WTC11 (cell line): ENCODE data around the gene WWOX. TPM values are rescaled to one million over a fixed set of nuclear protein-coding genes. Genes with fewer than 3 reads are reported as not detected.

Experiments used
- ATAC-seq: fragments of 200-7000 bp; cut with Tn5 transposase; 2 replicates; pipeline ENCODE4 v1.10.0; 2021; ENCODE audit warnings: mild to moderate bottlenecking, moderate library complexity
- CTCF ChIA-PET: fragments of 300-600 bp; sonication (Branson Sonifier 250); formaldehyde crosslinking; loops from one replicate; lab custom pipeline; 2021; ENCODE audit warnings: antibody characterized with exemption; lab: Charles Lee
- POLR2A ChIA-PET: fragments of 350-600 bp; sonication (Branson Sonifier 250); formaldehyde crosslinking; loops from one replicate; lab custom pipeline; 2021; ENCODE audit warnings: antibody characterized with exemption; lab: Charles Lee
- DNase-seq: peaks from one replicate; pipeline ENCODE4 v3.0.0; 2021; ENCODE audit warnings: low spot score
- H3K27ac Mint-ChIP-seq: 2 replicates; pipeline ENCODE4 v1.8.0; 2021; ENCODE audit warnings: mixed read lengths
- H3K27me3 Mint-ChIP-seq: 2 replicates; pipeline ENCODE4 v1.8.0; 2021; ENCODE audit warnings: low read depth, mild to moderate bottlenecking, moderate library complexity, mixed read lengths
- H3K36me3 Mint-ChIP-seq: 2 replicates; pipeline ENCODE4 v1.8.0; 2021; ENCODE audit warnings: mixed read lengths
- H3K4me1 Mint-ChIP-seq: 2 replicates; pipeline ENCODE4 v1.8.0; 2022; ENCODE audit warnings: mixed read lengths
- H3K4me3 Mint-ChIP-seq: 2 replicates; pipeline ENCODE4 v1.8.0; 2021; ENCODE audit warnings: mild to moderate bottlenecking, moderate library complexity, mixed read lengths
- H3K9me3 Mint-ChIP-seq: 2 replicates; pipeline ENCODE4 v1.8.0; 2021; ENCODE audit warnings: mixed read lengths
- EMX1 ChIP-seq: fragments of 250-450 bp; sonication (Bioruptor Pico); IDR thresholded peaks from 2 replicates; pipeline ENCODE4 v1.8.0; 2021; ENCODE audit warnings: mild to moderate bottlenecking
- ESRRA ChIP-seq: sonication (generic); formaldehyde crosslinking; IDR thresholded peaks from 2 replicates; pipeline ENCODE4 v1.8.1; 2022; ENCODE audit warnings: mild to moderate bottlenecking, missing genetic modification reagents, borderline replicate concordance
- FOXP1 ChIP-seq: sonication (generic); formaldehyde crosslinking; IDR thresholded peaks from 2 replicates; pipeline ENCODE4 v1.8.0; 2022; ENCODE audit warnings: missing genetic modification reagents, mild to moderate bottlenecking, moderate library complexity, borderline replicate concordance
- GTF2I ChIP-seq: fragments of 250-450 bp; sonication (Bioruptor Pico); conservative IDR thresholded peaks from 2 replicates; pipeline ENCODE4 v1.4.0; 2021; ENCODE audit warnings: mild to moderate bottlenecking
- JUN ChIP-seq: sonication (generic); formaldehyde crosslinking; IDR thresholded peaks from 2 replicates; pipeline ENCODE4 v1.8.0; 2023; ENCODE audit warnings: mild to moderate bottlenecking, missing genetic modification reagents
- KAT7 ChIP-seq: sonication (generic); formaldehyde crosslinking; IDR thresholded peaks from 2 replicates; pipeline ENCODE4 v1.8.1; 2023; ENCODE audit warnings: missing genetic modification reagents, mild to moderate bottlenecking, borderline replicate concordance
- MLX ChIP-seq: sonication (generic); formaldehyde crosslinking; IDR thresholded peaks from 2 replicates; pipeline ENCODE4 v1.8.1; 2023; ENCODE audit warnings: mild to moderate bottlenecking, missing genetic modification reagents, moderate library complexity
- MYBL2 ChIP-seq: sonication (generic); formaldehyde crosslinking; IDR thresholded peaks from 2 replicates; pipeline ENCODE4 v1.8.1; 2023; ENCODE audit warnings: mild to moderate bottlenecking, moderate library complexity, missing genetic modification reagents
- NFYB ChIP-seq: sonication (generic); formaldehyde crosslinking; conservative IDR thresholded peaks from 2 replicates; pipeline ENCODE4 v1.8.0; 2022; ENCODE audit warnings: low read depth, missing genetic modification reagents
- NR3C1 ChIP-seq: sonication (generic); formaldehyde crosslinking; conservative IDR thresholded peaks from 2 replicates; pipeline ENCODE4 v1.8.1; 2023; ENCODE audit warnings: low read depth, mild to moderate bottlenecking, missing genetic modification reagents
- OVOL2 ChIP-seq: fragments of 250-450 bp; sonication (Bioruptor Pico); IDR thresholded peaks from 2 replicates; pipeline ENCODE4 v1.9.0; 2021; ENCODE audit warnings: mild to moderate bottlenecking, borderline replicate concordance
- ZNF232 ChIP-seq: sonication (generic); formaldehyde crosslinking; IDR thresholded peaks from 2 replicates; pipeline ENCODE4 v1.8.0; 2022; ENCODE audit warnings: mild to moderate bottlenecking, missing genetic modification reagents
- ZNF281 ChIP-seq: sonication (generic); formaldehyde crosslinking; IDR thresholded peaks from 2 replicates; pipeline ENCODE4 v1.8.0; 2023; ENCODE audit warnings: mild to moderate bottlenecking, missing genetic modification reagents
- total RNA-seq: library from RNA; stranded (reverse); gene quantifications from 3 replicates; pipeline ENCODE4 v1.2.3, GENCODE V29; 2021
- TF ChIP-seq, protein P1 (sequence below): sonication (generic); formaldehyde crosslinking; IDR thresholded peaks from 2 replicates; pipeline ENCODE4 v1.8.0; 2022; ENCODE audit warnings: mild to moderate bottlenecking, missing genetic modification reagents
- TF ChIP-seq, protein P2 (sequence below): sonication (generic); formaldehyde crosslinking; IDR thresholded peaks from 2 replicates; pipeline ENCODE4 v1.8.1; 2022; ENCODE audit warnings: mild to moderate bottlenecking, missing genetic modification reagents, moderate library complexity, borderline replicate concordance
- TF ChIP-seq, protein P3 (sequence below): sonication (generic); formaldehyde crosslinking; IDR thresholded peaks from 2 replicates; pipeline ENCODE4 v1.8.0; 2023; ENCODE audit warnings: missing genetic modification reagents, mild to moderate bottlenecking, borderline replicate concordance

WWOX gene
- total RNA-seq, 1 experiment from 2014 or later, result 15.7 TPM

DNA sequence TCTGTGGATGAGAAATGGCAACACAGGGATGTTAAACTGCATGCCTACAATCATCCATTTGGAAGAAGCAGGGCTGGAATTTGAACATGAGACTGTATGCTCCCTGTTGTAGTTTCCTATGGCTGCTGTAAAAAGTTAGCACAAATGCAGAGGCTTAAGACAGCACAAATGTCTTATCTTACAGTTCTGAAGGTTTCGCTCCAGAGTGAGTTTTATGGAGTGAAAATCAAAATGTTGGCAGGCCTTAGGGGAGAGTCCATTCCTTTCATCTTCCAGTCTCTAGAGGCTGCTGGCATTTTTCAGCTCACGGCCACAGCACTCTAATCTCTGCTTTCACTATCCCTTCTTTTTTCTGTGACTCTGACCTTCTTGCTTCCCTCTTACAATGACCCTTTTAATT, 660.1 kb downstream of the WWOX start:
- POLR2A ChIA-PET, result no interaction called here
- no peak for ATAC-seq
- no peak overlapping the region for H3K4me3 Mint-ChIP-seq

More for the DNA sequence above, 660.1 kb downstream of the WWOX start:
- CTCF ChIA-PET, result no interaction called here
- Mint-ChIP-seq H3K9me3 (no peaks in the 10 kb centered on the region), H3K4me1 (no peaks in the 10 kb centered on the region), H3K36me3 (no peaks in the 10 kb centered on the region), H3K27me3 (no peaks in the 10 kb centered on the region), H3K27ac (no peak overlapping the region)
- TF ChIP-seq ZNF232, result no peak
- TF ChIP-seq GTF2I (CRISPR knock-in tag), result no peak
- TF ChIP-seq ESRRA (CRISPR knock-in tag), result no peak
- TF ChIP-seq, protein P1, sequence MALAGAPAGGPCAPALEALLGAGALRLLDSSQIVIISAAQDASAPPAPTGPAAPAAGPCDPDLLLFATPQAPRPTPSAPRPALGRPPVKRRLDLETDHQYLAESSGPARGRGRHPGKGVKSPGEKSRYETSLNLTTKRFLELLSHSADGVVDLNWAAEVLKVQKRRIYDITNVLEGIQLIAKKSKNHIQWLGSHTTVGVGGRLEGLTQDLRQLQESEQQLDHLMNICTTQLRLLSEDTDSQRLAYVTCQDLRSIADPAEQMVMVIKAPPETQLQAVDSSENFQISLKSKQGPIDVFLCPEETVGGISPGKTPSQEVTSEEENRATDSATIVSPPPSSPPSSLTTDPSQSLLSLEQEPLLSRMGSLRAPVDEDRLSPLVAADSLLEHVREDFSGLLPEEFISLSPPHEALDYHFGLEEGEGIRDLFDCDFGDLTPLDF (CRISPR knock-in tag), result no peak
- TF ChIP-seq, protein P2, sequence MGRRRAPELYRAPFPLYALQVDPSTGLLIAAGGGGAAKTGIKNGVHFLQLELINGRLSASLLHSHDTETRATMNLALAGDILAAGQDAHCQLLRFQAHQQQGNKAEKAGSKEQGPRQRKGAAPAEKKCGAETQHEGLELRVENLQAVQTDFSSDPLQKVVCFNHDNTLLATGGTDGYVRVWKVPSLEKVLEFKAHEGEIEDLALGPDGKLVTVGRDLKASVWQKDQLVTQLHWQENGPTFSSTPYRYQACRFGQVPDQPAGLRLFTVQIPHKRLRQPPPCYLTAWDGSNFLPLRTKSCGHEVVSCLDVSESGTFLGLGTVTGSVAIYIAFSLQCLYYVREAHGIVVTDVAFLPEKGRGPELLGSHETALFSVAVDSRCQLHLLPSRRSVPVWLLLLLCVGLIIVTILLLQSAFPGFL (CRISPR knock-in tag), result no peak
- no peak for TF ChIP-seq NR3C1 (CRISPR knock-in tag)
- no peak for TF ChIP-seq KAT7
- TF ChIP-seq, protein P3, sequence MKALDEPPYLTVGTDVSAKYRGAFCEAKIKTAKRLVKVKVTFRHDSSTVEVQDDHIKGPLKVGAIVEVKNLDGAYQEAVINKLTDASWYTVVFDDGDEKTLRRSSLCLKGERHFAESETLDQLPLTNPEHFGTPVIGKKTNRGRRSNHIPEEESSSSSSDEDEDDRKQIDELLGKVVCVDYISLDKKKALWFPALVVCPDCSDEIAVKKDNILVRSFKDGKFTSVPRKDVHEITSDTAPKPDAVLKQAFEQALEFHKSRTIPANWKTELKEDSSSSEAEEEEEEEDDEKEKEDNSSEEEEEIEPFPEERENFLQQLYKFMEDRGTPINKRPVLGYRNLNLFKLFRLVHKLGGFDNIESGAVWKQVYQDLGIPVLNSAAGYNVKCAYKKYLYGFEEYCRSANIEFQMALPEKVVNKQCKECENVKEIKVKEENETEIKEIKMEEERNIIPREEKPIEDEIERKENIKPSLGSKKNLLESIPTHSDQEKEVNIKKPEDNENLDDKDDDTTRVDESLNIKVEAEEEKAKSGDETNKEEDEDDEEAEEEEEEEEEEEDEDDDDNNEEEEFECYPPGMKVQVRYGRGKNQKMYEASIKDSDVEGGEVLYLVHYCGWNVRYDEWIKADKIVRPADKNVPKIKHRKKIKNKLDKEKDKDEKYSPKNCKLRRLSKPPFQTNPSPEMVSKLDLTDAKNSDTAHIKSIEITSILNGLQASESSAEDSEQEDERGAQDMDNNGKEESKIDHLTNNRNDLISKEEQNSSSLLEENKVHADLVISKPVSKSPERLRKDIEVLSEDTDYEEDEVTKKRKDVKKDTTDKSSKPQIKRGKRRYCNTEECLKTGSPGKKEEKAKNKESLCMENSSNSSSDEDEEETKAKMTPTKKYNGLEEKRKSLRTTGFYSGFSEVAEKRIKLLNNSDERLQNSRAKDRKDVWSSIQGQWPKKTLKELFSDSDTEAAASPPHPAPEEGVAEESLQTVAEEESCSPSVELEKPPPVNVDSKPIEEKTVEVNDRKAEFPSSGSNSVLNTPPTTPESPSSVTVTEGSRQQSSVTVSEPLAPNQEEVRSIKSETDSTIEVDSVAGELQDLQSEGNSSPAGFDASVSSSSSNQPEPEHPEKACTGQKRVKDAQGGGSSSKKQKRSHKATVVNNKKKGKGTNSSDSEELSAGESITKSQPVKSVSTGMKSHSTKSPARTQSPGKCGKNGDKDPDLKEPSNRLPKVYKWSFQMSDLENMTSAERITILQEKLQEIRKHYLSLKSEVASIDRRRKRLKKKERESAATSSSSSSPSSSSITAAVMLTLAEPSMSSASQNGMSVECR (CRISPR knock-in tag), result no peak
- TF ChIP-seq JUN, result no peak
- no peak for TF ChIP-seq FOXP1 (CRISPR knock-in tag)
- no peak for TF ChIP-seq OVOL2
- TF ChIP-seq ZNF281 (CRISPR knock-in tag), result no peak
- no peak for TF ChIP-seq MLX (CRISPR knock-in tag)
- TF ChIP-seq NFYB (CRISPR knock-in tag), result no peak
- no peak for TF ChIP-seq EMX1 (CRISPR knock-in tag)
- TF ChIP-seq MYBL2 (CRISPR knock-in tag), result no peak
- no peak for DNase-seq
